NCI-H226 (cell line): Measurements from ENCODE around the gene CPNE7.
"Not testable (repeated sequence)": the region's sequence is repeated elsewhere in the genome, so short reads cannot be mapped to it uniquely, and the experiment has no call there.

Experiments
- DNase-seq: peaks from one replicate; pipeline ENCODE4 v3.0.0-alpha.2; 2015

The CPNE7 gene

GRCh38 chr16:89584768-89585549 is 9.4 kb downstream of the CPNE7 start:
- DNase-seq, result no peak

GRCh38 chr16:89586218-89586617 is 10.7 kb downstream of the CPNE7 start:
- DNase-seq, result no peak

- peak; percentile 63 for DNase-seq
Measured at GRCh38 chr16:89586853-89587252, 11.3 kb downstream of the CPNE7 start.

- DNase-seq, result not testable (repeated sequence)
Measured at GRCh38 chr16:89587676-89588075, 12.1 kb downstream of the CPNE7 start.

- no peak for DNase-seq
Measured at GRCh38 chr16:89588413-89589109, 13.0 kb downstream of the CPNE7 start.

GRCh38 chr16:89589241-89589926 is 13.8 kb downstream of the CPNE7 start:
- DNase-seq, result no peak

- DNase-seq, result no peak
Measured at GRCh38 chr16:89593841-89594240, 18.3 kb downstream of the CPNE7 start.

- no peak for DNase-seq
Measured at GRCh38 chr16:89595330-89596060, 19.9 kb downstream of the CPNE7 start.

- no peak for DNase-seq
Measured at GRCh38 chr16:89596061-89596689, 20.6 kb downstream of the CPNE7 start.

GRCh38 chr16:89596957-89597649 is 21.5 kb downstream of the CPNE7 start:
- peak; percentile 49 for DNase-seq

- DNase-seq, result no peak
Measured at GRCh38 chr16:89598199-89598598, 22.6 kb downstream of the CPNE7 start.

- peak; percentile 42 for DNase-seq
Measured at GRCh38 chr16:89599451-89599858, 23.9 kb downstream of the CPNE7 start.

GRCh38 chr16:89599902-89600301 is 24.3 kb downstream of the CPNE7 start:
- DNase-seq, result no peak

- no peak for DNase-seq
Measured at GRCh38 chr16:89600427-89600826, 24.9 kb downstream of the CPNE7 start.

- no peak for DNase-seq
Measured at GRCh38 chr16:89600956-89601355, 25.4 kb downstream of the CPNE7 start.

- DNase-seq, result peak; percentile 69
Measured at GRCh38 chr16:89601906-89602272, 26.3 kb downstream of the CPNE7 start.

GRCh38 chr16:89602273-89602951 is 26.9 kb downstream of the CPNE7 start:
- peak; percentile 96 for DNase-seq

GRCh38 chr16:89602952-89603590 is 27.5 kb downstream of the CPNE7 start:
- no peak for DNase-seq

- DNase-seq, result no peak
Measured at GRCh38 chr16:89604764-89605163, 29.2 kb downstream of the CPNE7 start.

GRCh38 chr16:89605186-89605970 is 29.8 kb downstream of the CPNE7 start:
- no peak for DNase-seq
